GM23248 (cell line): ENCODE data around the gene PES1. TPM values are rescaled to one million over a fixed set of nuclear protein-coding genes. Genes with fewer than 3 reads are reported as not detected.
A peak's percentile ranks its signal among the peaks of the same experiment; 100 is the strongest.
"Not testable (repeated sequence)": the region's sequence is repeated elsewhere in the genome, so short reads cannot be mapped to it uniquely, and the experiment has no call there.

ENCODE experiments used
- DNase-seq: peaks from one replicate; pipeline ENCODE4 v3.0.0-alpha.2; 2015
- H2AFZ ChIP-seq: fragments of 200-600 bp; sonication (generic); 2 replicates; pipeline ENCODE4 v1.6.1; 2016; ENCODE audit warnings: antibody characterized with exemption
- H3F3A ChIP-seq: fragments of 200-600 bp; sonication (generic); 2 replicates; pipeline ENCODE4 v1.6.1; 2016; ENCODE audit warnings: mild to moderate bottlenecking, antibody characterized with exemption, mixed run types; ENCODE audit not compliant: insufficient read depth
- H3K27ac ChIP-seq: fragments of 200-600 bp; sonication (generic); 2 replicates; pipeline ENCODE4 v1.5.1; 2016; ENCODE audit warnings: mild to moderate bottlenecking
- H3K27me3 ChIP-seq: fragments of 200-600 bp; sonication (generic); replicated peaks from 2 replicates; pipeline ENCODE4 v1.6.1; 2016; ENCODE audit warnings: mild to moderate bottlenecking; ENCODE audit not compliant: insufficient read depth
- H3K36me3 ChIP-seq: fragments of 200-600 bp; sonication (generic); 2 replicates; pipeline ENCODE4 v1.6.1; 2016; ENCODE audit warnings: low read depth, mild to moderate bottlenecking
- H3K4me1 ChIP-seq: fragments of 200-600 bp; sonication (generic); 2 replicates; pipeline ENCODE4 v1.6.1; 2016; ENCODE audit warnings: mild to moderate bottlenecking; ENCODE audit not compliant: insufficient read depth
- H3K4me2 ChIP-seq: fragments of 200-600 bp; sonication (generic); one replicate; pipeline ENCODE4 v1.6.1; 2016; ENCODE audit warnings: mild to moderate bottlenecking; ENCODE audit not compliant: unreplicated experiment
- H3K4me3 ChIP-seq: fragments of 200-600 bp; sonication (generic); 2 replicates; pipeline ENCODE4 v1.5.1; 2016; ENCODE audit warnings: mild to moderate bottlenecking
- H3K79me2 ChIP-seq: fragments of 200-600 bp; sonication (generic); 2 replicates; pipeline ENCODE4 v1.6.1; 2016; ENCODE audit warnings: mild to moderate bottlenecking; ENCODE audit not compliant: insufficient read depth
- H3K9ac ChIP-seq: fragments of 200-600 bp; sonication (generic); 2 replicates; pipeline ENCODE4 v1.6.1; 2016; ENCODE audit warnings: mild to moderate bottlenecking
- H3K9me2 ChIP-seq: fragments of 200-600 bp; sonication (generic); 2 replicates; pipeline ENCODE4 v1.6.1; 2016; ENCODE audit warnings: mixed run types, mild to moderate bottlenecking, moderate library complexity; ENCODE audit not compliant: insufficient read depth
- H3K9me3 ChIP-seq: fragments of 200-600 bp; sonication (generic); one replicate; pipeline ENCODE4 v1.6.1; 2017; ENCODE audit warnings: low read depth
- H4K20me1 ChIP-seq: fragments of 200-600 bp; sonication (generic); 2 replicates; pipeline ENCODE4 v1.6.0; 2016; ENCODE audit not compliant: insufficient read depth
- EZH2 ChIP-seq: fragments of 200-600 bp; sonication (generic); IDR thresholded peaks from 2 replicates; pipeline ENCODE4 v1.6.1; 2018; ENCODE audit warnings: antibody characterized with exemption, mild to moderate bottlenecking; ENCODE audit not compliant: insufficient read depth, poor library complexity, severe bottlenecking
- EZH2phosphoT487 ChIP-seq: fragments of 200-600 bp; sonication (generic); IDR thresholded peaks from 2 replicates; pipeline ENCODE4 v1.6.1; 2018; ENCODE audit warnings: antibody characterized with exemption, moderate library complexity, mild to moderate bottlenecking, low read depth; ENCODE audit not compliant: insufficient read depth
- WGBS, 2 experiments: methylation state at CpG; one replicate each; pipeline ENCODE4 v1.1.6; 2015 to 2017; ENCODE audit warnings: low lambda C conversion rate in 2 of 2, low coverage in 1 of 2; ENCODE audit errors: missing lambda C conversion rate in 2 of 2; 5-methylcytosine and 5-hydroxymethylcytosine counted together
- in situ Hi-C: fragments of 300-500 bp; cut with MboI; formaldehyde crosslinking; loops from 2 replicates; pipeline ENCODE4 v1.15.0; 2020
- polyA plus RNA-seq: library from polyadenylated mRNA; unstranded; fragments of >200 nt; fragmentation: Nextera tagmentation; extraction: Ambion mirVana; gene quantifications from 2 replicates; pipeline ENCODE4 v1.2.1, GENCODE V29; 2016
- total RNA-seq: library from RNA; depleted of rRNA; stranded (reverse); fragments of >200 nt; shearing (Covaris generic); gene quantifications from 2 replicates; pipeline ENCODE4 v1.2.3, GENCODE V29; 2014

PES1 gene
- total and polyA plus RNA-seq, 2 experiments from 2014 or later, result 67.8 to 83.7 TPM

DNA sequence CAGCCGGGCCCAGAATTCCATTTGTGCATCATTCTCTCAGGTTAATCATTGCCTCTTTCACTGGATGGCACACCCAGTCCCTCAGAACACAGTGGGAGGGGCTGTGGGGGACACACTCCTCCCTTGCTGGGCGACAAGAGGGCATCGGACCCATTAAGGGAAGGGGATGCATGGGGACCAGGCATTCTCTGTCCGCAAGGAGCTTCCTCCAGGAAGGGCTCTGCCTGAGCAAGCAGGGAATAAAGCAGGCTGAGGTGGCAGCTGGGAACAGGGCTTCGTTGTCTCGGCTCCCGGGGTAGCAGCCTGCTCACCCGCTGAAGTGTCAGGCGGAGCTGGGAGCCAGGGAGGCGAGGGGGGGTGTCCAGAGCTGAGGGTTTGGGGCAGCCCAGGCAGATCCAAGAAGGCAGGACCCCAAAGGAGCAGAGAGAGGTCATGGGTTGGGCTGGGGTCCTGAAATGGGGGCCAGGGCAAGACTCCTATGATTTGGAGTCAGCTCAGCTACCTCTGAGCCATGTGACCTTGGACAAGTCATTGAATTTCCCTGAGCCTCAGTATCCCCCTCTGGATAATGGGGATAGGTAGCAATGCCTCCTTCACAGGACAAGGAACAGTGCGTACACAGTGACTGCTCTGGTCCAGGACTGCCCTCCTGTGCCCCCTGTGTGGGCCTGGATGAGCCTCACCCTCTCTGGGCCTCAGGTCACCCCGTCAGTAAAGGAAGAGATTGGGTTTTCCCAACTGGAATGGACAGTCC is 18.7 kb downstream of the PES1 start:
- Histone ChIP-seq H3K27ac (no peak overlapping the region), H3F3A (no peaks in the 10 kb centered on the region), H3K27me3 (no peaks in the 10 kb centered on the region), H3K9me3 (no peaks in the 10 kb centered on the region), H3K4me3 (no peak overlapping the region), H4K20me1 (no peaks in the 10 kb centered on the region), H2AFZ (no peak overlapping the region), H3K79me2 (no peaks in the 10 kb centered on the region), H3K4me2 (no peak overlapping the region), H3K36me3 (no peaks in the 10 kb centered on the region; the same call in 1 of the 2 replicates), H3K9me2 (no peaks in the 10 kb centered on the region), H3K4me1 (no peaks in the 10 kb centered on the region), H3K9ac (no peak overlapping the region)
- DNase-seq, result peak; percentile 32
- TF ChIP-seq EZH2, result no peak
- in situ Hi-C loops, result no loop called here
- 14 to 31% methylated on average over 11 to 12 of the region's 12 CpGs for WGBS, 2 experiments

GRCh38 chr22:30572210-30572609 is 19.5 kb downstream of the PES1 start:
- no peak for DNase-seq

GRCh38 chr22:30569674-30570202 is 22.0 kb downstream of the PES1 start:
- no peak for DNase-seq
- TF ChIP-seq EZH2phosphoT487 (no peak), EZH2 (no peak)

More at GRCh38 chr22:30572210-30572609, 19.5 kb downstream of the PES1 start:
- Histone ChIP-seq H3K4me1 (no peaks in the 10 kb centered on the region), H3K27ac (no peak overlapping the region), H3K9ac (no peak overlapping the region), H3K4me3 (no peak overlapping the region), H3K4me2 (no peak overlapping the region), H3K9me2 (no peaks in the 10 kb centered on the region), H4K20me1 (no peaks in the 10 kb centered on the region), H2AFZ (no peak overlapping the region), H3K79me2 (no peaks in the 10 kb centered on the region), H3K9me3 (no peaks in the 10 kb centered on the region), H3K36me3 (no peaks in the 10 kb centered on the region), H3F3A (no peaks in the 10 kb centered on the region), H3K27me3 (0 out of 2 replicates have a peak, but pooled peaks cover under 1% of the 10 kb centered on the region)
- in situ Hi-C loops, result no loop called here
- TF ChIP-seq EZH2phosphoT487, result no peak
- WGBS, 2 experiments, result 86% methylated on average over 6 of the region's 6 CpGs

DNA sequence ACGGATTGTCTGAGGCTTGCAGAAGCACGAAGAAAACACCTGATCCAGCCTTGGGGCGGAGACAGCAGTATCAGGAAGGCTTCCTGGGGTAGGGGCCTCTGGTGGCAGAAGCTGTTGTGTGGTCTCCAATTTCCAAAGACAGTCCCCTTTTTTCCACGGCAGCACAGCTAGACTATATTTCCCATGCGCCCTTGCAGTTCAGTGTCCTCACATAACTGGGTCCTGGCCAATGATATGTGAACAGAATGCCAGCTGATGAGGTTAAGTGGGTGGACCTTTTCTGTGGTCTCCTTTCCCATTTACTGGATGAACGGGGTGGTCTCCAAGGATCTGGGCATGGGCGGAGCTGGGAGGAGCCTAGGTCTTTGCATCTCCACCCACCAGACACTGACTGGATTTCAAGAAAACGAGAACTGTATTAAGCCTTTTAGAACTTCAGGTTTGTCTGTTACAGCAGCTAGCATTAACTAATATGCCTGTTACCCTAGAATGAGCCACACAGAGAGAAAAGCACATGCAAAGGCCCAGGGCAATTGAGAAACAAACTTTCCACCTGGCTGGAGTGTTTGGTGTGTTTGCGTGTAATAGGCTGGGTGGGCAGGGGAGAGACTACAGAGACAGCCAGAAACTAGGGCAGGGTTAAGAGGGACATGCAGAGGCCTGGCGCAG is 23.4 kb downstream of the PES1 start:
- H3K4me2 ChIP-seq, result no peak overlapping the region
- H3K9ac ChIP-seq, result no peak overlapping the region
- H3K4me1 ChIP-seq, result no peaks in the 10 kb centered on the region
- no peaks in the 10 kb centered on the region for H3K9me3 ChIP-seq
- in situ Hi-C loops, result no loop called here
- H3F3A ChIP-seq, result no peaks in the 10 kb centered on the region
- no peak overlapping the region for H2AFZ ChIP-seq
- no peak overlapping the region for H3K4me3 ChIP-seq
- 40 to 45% methylated on average over 10 of the region's 10 CpGs for WGBS, 2 experiments
- no peaks in the 10 kb centered on the region for H3K79me2 ChIP-seq
- no peak overlapping the region for H3K27ac ChIP-seq
- no peaks in the 10 kb centered on the region for H3K36me3 ChIP-seq
- H3K27me3 ChIP-seq, result 0 out of 2 replicates have a peak, but pooled peaks cover 18% of the 10 kb centered on the region
- TF ChIP-seq EZH2 (no peak), EZH2phosphoT487 (no peak)
- DNase-seq, result no peak
- no peaks in the 10 kb centered on the region for H4K20me1 ChIP-seq
- H3K9me2 ChIP-seq, result no peaks in the 10 kb centered on the region

More at GRCh38 chr22:30569674-30570202, 22.0 kb downstream of the PES1 start:
- Histone ChIP-seq H3K27ac (no peak overlapping the region), H4K20me1 (no peaks in the 10 kb centered on the region), H3K36me3 (no peaks in the 10 kb centered on the region), H3K9ac (no peak overlapping the region), H3K9me3 (no peaks in the 10 kb centered on the region), H3K9me2 (no peaks in the 10 kb centered on the region), H3K4me1 (no peaks in the 10 kb centered on the region), H3K4me3 (no peak overlapping the region), H3K4me2 (no peak overlapping the region), H3K79me2 (no peaks in the 10 kb centered on the region), H2AFZ (no peak overlapping the region), H3K27me3 (0 out of 2 replicates have a peak, but pooled peaks cover 10% of the 10 kb centered on the region), H3F3A (no peaks in the 10 kb centered on the region)
- in situ Hi-C loops, result no loop called here
- 73 to 74% methylated on average over 10 of the region's 10 CpGs for WGBS, 2 experiments

- H3K4me1 ChIP-seq, H3F3A ChIP-seq, H3K4me2 ChIP-seq, H3K9ac ChIP-seq, H3K79me2 ChIP-seq, H3K27ac ChIP-seq, H3K9me2 ChIP-seq, H3K9me3 ChIP-seq, in situ Hi-C loops, H4K20me1 ChIP-seq, H3K4me3 ChIP-seq, H2AFZ ChIP-seq, DNase-seq, H3K36me3 ChIP-seq: not testable (repeated sequence)
- H3K27me3 ChIP-seq, result 0 out of 2 replicates have a peak, but pooled peaks cover 18% of the 10 kb centered on the region
- WGBS, 2 experiments, result 66 to 67% methylated on average over 6 of the region's 6 CpGs
These were observed 24.4 kb downstream of the PES1 start for GRCh38 chr22:30567277-30567676.
